Glomerular visceral epithelial cell (primary cell): Measurements from ENCODE around the gene IL12RB2.

Experiments
- DNase-seq: peaks from one replicate; pipeline ENCODE4 v3.0.0-alpha.2; 2016; ENCODE audit errors: extremely low spot score

Gene IL12RB2

GRCh38 chr1:67312615-67313014 is 4.9 kb downstream of the IL12RB2 start:
- DNase-seq, result no peak

GRCh38 chr1:67313934-67314671 is 6.4 kb downstream of the IL12RB2 start:
- no peak for DNase-seq

GRCh38 chr1:67314696-67315095 is 7.0 kb downstream of the IL12RB2 start:
- DNase-seq, result no peak

- no peak for DNase-seq
Observed at GRCh38 chr1:67316180-67316902, 8.7 kb downstream of the IL12RB2 start.

- DNase-seq, result no peak
Observed at GRCh38 chr1:67316918-67317317, 9.2 kb downstream of the IL12RB2 start.

GRCh38 chr1:67317803-67318202 is 10.1 kb downstream of the IL12RB2 start:
- DNase-seq, result no peak

- DNase-seq, result no peak
Observed at GRCh38 chr1:67322442-67322841, 14.8 kb downstream of the IL12RB2 start.

- no peak for DNase-seq
Observed at GRCh38 chr1:67323087-67323486, 15.4 kb downstream of the IL12RB2 start.

GRCh38 chr1:67324068-67324467 is 16.4 kb downstream of the IL12RB2 start:
- DNase-seq, result no peak

GRCh38 chr1:67327864-67328466 is 20.3 kb downstream of the IL12RB2 start:
- DNase-seq, result no peak

GRCh38 chr1:67332653-67333529 is 25.2 kb downstream of the IL12RB2 start:
- no peak for DNase-seq

GRCh38 chr1:67333603-67334002 is 25.9 kb downstream of the IL12RB2 start:
- DNase-seq, result no peak

GRCh38 chr1:67335411-67335810 is 27.7 kb downstream of the IL12RB2 start:
- no peak for DNase-seq

GRCh38 chr1:67336157-67336556 is 28.5 kb downstream of the IL12RB2 start:
- DNase-seq, result no peak

GRCh38 chr1:67336783-67337182 is 29.1 kb downstream of the IL12RB2 start:
- DNase-seq, result no peak

- peak; percentile 26 for DNase-seq
Observed at GRCh38 chr1:67338642-67339041, 31.0 kb downstream of the IL12RB2 start.

- peak; percentile 65 for DNase-seq
Observed at GRCh38 chr1:67339623-67340343, 32.1 kb downstream of the IL12RB2 start.

GRCh38 chr1:67342076-67342890 is 34.6 kb downstream of the IL12RB2 start:
- no peak for DNase-seq

- no peak for DNase-seq
Observed at GRCh38 chr1:67345556-67345955, 37.9 kb downstream of the IL12RB2 start.

GRCh38 chr1:67346982-67347381 is 39.3 kb downstream of the IL12RB2 start:
- no peak for DNase-seq
